ENCODE data around the gene GJA9.
A peak's percentile ranks its signal among the peaks of the same experiment; 100 is the strongest.

GJA9 gene

DNA sequence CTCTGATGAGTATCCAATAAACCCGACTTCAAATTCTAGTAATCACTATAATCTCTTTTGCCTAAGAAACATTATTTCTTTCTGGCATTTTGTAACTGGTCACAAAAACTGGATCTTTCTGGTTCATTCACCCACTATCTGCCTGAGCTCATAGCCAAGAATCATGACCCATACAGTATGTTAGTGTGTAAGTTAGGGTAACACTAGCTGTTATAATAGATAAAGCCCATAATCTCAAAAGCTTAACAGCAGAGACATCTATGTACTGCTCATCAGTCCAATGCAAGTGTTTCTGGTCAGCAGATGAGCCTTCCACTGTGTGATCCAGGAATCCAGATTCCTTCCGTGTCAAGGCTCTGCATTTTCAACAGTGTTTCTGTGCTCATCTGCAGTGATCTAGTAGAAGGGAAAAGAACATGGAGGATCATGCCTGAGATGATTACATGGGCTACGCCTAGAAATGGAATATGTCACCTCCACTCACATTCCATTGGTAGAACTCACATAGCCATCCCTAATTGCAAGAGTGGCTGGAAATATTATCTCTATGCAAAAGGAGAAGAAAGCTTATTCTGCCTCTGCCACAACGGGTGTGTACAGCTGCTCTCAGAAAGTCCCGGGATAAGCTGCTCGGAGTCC is 49.5 kb downstream of the GJA9 start:
- DNase-seq (ENCODE audit: low read depth in 1 of 2, low spot score in 1 of 2): no peak
- Histone ChIP-seq H3K27ac (replicated peaks) (peak overlapping the region; percentile 95; the same call in 1 of the 2 replicates), H3K27me3 (ENCODE audit: insufficient read depth, poor library complexity, severe bottlenecking) (no peaks in the 10 kb centered on the region), H3K4me3 (replicated peaks; ENCODE audit: insufficient read depth, low read length) (no peak overlapping the region)
- TF ChIP-seq, protein P1, sequence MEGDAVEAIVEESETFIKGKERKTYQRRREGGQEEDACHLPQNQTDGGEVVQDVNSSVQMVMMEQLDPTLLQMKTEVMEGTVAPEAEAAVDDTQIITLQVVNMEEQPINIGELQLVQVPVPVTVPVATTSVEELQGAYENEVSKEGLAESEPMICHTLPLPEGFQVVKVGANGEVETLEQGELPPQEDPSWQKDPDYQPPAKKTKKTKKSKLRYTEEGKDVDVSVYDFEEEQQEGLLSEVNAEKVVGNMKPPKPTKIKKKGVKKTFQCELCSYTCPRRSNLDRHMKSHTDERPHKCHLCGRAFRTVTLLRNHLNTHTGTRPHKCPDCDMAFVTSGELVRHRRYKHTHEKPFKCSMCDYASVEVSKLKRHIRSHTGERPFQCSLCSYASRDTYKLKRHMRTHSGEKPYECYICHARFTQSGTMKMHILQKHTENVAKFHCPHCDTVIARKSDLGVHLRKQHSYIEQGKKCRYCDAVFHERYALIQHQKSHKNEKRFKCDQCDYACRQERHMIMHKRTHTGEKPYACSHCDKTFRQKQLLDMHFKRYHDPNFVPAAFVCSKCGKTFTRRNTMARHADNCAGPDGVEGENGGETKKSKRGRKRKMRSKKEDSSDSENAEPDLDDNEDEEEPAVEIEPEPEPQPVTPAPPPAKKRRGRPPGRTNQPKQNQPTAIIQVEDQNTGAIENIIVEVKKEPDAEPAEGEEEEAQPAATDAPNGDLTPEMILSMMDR (IDR thresholded peaks at IDR 0.05; ENCODE audit: insufficient read depth, low read length): no peak
- TF ChIP-seq, protein P2, sequence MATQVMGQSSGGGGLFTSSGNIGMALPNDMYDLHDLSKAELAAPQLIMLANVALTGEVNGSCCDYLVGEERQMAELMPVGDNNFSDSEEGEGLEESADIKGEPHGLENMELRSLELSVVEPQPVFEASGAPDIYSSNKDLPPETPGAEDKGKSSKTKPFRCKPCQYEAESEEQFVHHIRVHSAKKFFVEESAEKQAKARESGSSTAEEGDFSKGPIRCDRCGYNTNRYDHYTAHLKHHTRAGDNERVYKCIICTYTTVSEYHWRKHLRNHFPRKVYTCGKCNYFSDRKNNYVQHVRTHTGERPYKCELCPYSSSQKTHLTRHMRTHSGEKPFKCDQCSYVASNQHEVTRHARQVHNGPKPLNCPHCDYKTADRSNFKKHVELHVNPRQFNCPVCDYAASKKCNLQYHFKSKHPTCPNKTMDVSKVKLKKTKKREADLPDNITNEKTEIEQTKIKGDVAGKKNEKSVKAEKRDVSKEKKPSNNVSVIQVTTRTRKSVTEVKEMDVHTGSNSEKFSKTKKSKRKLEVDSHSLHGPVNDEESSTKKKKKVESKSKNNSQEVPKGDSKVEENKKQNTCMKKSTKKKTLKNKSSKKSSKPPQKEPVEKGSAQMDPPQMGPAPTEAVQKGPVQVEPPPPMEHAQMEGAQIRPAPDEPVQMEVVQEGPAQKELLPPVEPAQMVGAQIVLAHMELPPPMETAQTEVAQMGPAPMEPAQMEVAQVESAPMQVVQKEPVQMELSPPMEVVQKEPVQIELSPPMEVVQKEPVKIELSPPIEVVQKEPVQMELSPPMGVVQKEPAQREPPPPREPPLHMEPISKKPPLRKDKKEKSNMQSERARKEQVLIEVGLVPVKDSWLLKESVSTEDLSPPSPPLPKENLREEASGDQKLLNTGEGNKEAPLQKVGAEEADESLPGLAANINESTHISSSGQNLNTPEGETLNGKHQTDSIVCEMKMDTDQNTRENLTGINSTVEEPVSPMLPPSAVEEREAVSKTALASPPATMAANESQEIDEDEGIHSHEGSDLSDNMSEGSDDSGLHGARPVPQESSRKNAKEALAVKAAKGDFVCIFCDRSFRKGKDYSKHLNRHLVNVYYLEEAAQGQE (IDR thresholded peaks at IDR 0.05; ENCODE audit: insufficient replicate concordance, low read depth): no peak
- TF ChIP-seq POLR2AphosphoS5 (IDR thresholded peaks at IDR 0.05; ENCODE audit: low read depth): no peak
- no peak for TF ChIP-seq SPI1 (IDR thresholded peaks at IDR 0.05; ENCODE audit: borderline replicate concordance, low read depth)
- TF ChIP-seq GABPA (IDR thresholded peaks at IDR 0.05; ENCODE audit: low read depth): no peak

DNA sequence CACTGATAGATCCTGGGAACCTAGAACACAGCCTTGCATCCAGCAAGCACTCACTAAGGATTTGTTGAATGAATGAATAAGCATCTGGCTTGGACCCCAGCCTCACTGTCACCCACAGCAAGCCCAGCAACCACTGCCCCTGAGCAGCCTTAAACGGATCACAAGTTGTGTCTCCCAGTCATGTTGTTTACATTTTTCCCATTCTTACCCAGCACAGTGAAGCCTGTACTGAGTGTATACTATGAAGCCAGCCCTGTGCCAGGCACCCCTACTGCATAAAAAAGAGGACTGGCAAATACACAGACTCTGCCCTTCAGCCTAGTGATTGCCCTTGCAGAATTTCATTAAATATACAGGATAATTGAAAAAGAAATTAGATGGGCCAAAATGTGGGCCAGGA is 52.0 kb downstream of the GJA9 start:
- no peak for DNase-seq (ENCODE audit: low read depth in 1 of 2, low spot score in 1 of 2)
- no peak overlapping the region for H3K4me3 ChIP-seq (replicated peaks; ENCODE audit: insufficient read depth, low read length)
- no peak overlapping the region for H3K27ac ChIP-seq (replicated peaks)
- TF ChIP-seq SPI1 (IDR thresholded peaks at IDR 0.05; ENCODE audit: borderline replicate concordance, low read depth): no peak
- TF ChIP-seq, protein P2 (IDR thresholded peaks at IDR 0.05; ENCODE audit: insufficient replicate concordance, low read depth): no peak
- no peaks in the 10 kb centered on the region for H3K27me3 ChIP-seq (ENCODE audit: insufficient read depth, poor library complexity, severe bottlenecking)

DNA sequence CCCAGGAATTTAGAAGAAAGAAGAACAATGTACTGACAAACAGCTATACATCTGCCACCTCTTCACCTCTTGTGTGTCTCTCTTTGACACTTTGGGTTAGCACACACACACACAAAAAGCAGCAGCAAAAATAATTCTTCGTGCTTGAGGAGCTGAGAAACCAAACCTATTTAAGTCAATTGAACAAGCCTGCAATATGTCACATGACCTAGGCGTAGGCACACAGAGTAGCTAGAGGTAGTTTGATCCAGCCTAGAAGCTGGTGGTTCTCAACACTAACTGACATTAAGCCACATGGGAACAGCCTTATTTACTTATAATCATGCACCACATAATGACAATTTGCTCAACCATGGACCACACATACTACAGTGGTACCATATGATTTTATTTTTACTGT is 54.1 kb downstream of the GJA9 start:
- Histone ChIP-seq H3K27me3 (ENCODE audit: insufficient read depth, poor library complexity, severe bottlenecking) (no peaks in the 10 kb centered on the region), H3K4me3 (replicated peaks; ENCODE audit: insufficient read depth, low read length) (no peak overlapping the region)

More for the DNA sequence above, 54.1 kb downstream of the GJA9 start:
- no peak for DNase-seq (ENCODE audit: low read depth in 1 of 2, low spot score in 1 of 2)
- no peak for TF ChIP-seq POLR2AphosphoS5 (IDR thresholded peaks at IDR 0.05; ENCODE audit: low read depth)
- TF ChIP-seq, protein P1 (IDR thresholded peaks at IDR 0.05; ENCODE audit: insufficient read depth, low read length): no peak
- no peak for TF ChIP-seq GABPA (IDR thresholded peaks at IDR 0.05; ENCODE audit: low read depth)
- no peak for TF ChIP-seq SPI1 (IDR thresholded peaks at IDR 0.05; ENCODE audit: borderline replicate concordance, low read depth)
- TF ChIP-seq, protein P2 (IDR thresholded peaks at IDR 0.05; ENCODE audit: insufficient replicate concordance, low read depth): no peak
- no peak overlapping the region; the same call in 1 of the 2 replicates for H3K27ac ChIP-seq (replicated peaks)

Measured in HL-60 (cell line).